Measurements from ENCODE around the gene AKR7A2.

AKR7A2 gene

DNA sequence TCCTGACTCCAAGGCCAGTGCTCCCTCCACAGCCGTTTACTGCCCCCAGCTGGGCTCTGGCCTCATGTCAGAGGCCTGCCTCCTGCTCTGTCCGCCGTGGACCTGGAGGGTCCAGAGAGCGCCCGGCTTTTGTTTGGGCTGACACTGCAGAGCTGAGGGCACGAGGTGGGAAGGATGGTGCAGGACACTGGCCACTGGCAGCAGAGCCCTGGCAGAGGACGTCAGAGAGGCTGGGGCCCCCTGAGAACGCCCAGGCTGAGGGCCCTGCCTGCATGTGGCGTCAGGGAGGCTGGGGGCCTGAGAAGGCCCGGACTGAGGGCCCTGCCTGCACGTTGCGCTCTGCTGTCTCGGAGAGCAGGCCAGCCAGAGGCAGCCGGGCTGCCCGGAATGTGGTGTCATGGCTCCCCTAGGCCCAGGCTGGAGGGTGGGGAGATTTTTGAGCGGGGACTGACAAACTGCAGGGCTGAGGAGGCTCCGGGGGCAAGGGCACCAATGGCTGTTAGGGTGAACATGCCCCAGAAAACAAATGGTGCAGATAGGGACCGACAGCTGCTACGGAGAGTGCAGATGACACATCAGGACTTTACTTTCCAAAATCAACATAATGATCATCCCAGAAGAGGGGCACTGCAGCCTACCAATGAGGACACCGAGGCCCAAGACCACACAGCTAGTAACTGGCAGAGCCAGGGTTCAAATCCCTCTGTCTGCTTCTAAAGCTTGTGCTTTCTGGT lies 31.8 kb upstream of the AKR7A2 start:
- DNase-seq (ENCODE audit: low read depth, low spot score) = no peak
- H3K27ac ChIP-seq (ENCODE audit: low read length) = no peak overlapping the region
- H3K36me3 ChIP-seq (ENCODE audit: control insufficient read depth, insufficient read depth, low read length) = peaks cover 9% of the 10 kb centered on the region
- no peak overlapping the region for H3K4me3 ChIP-seq (ENCODE audit: low read length)
- no peaks in the 10 kb centered on the region for H3K9me3 ChIP-seq (ENCODE audit: control insufficient read depth, insufficient read depth, low read length)
- WGBS (ENCODE audit: insufficient coverage, insufficient read length) = no CpG with 5 or more reads among the region's 20 CpGs
- H3K27me3 ChIP-seq (ENCODE audit: control insufficient read depth, insufficient read depth, low read length) = no peaks in the 10 kb centered on the region
- H3K4me1 ChIP-seq (ENCODE audit: control insufficient read depth, insufficient read depth, low read length) = peaks cover 5% of the 10 kb centered on the region

DNA sequence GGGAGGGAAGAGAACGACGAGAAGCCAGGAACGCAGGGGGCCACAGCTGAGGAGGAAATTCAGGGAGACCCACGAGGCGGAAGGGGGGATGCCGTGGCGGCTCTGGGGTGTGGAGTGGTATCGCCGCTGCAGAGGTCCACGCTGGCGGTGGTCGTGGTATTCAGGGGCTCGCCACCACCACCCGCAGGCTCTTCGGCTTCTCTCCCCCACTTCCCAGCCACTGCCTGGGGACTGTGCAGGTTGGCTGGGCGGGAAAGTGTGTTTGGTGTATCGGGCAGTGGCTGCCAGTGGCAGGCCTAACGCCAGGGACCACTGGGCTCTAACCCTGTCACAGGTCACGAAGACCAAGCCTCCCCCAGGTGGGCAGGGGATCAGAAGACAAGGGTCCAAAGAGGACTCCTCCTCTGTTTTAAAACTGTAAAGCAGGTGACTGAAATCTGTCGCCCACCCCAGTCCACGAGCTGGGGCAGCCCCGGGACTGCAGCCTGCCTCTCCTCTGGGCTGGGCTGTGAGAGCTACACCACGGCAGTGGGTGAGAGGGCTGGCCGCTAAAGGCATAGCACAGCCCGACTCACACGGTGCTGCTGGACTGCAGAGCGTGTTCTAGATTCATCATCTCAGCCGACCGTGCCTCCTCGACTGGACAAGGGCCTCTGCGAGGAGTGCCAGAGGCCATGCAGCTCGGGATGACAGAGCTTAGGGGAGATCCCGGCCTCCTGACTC lies 31.1 kb upstream of the AKR7A2 start:
- H3K4me1 ChIP-seq (ENCODE audit: control insufficient read depth, insufficient read depth, low read length) = peaks cover 5% of the 10 kb centered on the region; the same call in 1 of the 2 replicates
- WGBS (ENCODE audit: insufficient coverage, insufficient read length) = no CpG with 5 or more reads among the region's 33 CpGs
- no peak overlapping the region for H3K27ac ChIP-seq (ENCODE audit: low read length)
- peaks cover 9% of the 10 kb centered on the region for H3K36me3 ChIP-seq (ENCODE audit: control insufficient read depth, insufficient read depth, low read length)
- H3K9me3 ChIP-seq (ENCODE audit: control insufficient read depth, insufficient read depth, low read length) = no peaks in the 10 kb centered on the region
- no peaks in the 10 kb centered on the region for H3K27me3 ChIP-seq (ENCODE audit: control insufficient read depth, insufficient read depth, low read length)
- DNase-seq (ENCODE audit: low read depth, low spot score) = no peak
- H3K4me3 ChIP-seq (ENCODE audit: low read length) = no peak overlapping the region

DNA sequence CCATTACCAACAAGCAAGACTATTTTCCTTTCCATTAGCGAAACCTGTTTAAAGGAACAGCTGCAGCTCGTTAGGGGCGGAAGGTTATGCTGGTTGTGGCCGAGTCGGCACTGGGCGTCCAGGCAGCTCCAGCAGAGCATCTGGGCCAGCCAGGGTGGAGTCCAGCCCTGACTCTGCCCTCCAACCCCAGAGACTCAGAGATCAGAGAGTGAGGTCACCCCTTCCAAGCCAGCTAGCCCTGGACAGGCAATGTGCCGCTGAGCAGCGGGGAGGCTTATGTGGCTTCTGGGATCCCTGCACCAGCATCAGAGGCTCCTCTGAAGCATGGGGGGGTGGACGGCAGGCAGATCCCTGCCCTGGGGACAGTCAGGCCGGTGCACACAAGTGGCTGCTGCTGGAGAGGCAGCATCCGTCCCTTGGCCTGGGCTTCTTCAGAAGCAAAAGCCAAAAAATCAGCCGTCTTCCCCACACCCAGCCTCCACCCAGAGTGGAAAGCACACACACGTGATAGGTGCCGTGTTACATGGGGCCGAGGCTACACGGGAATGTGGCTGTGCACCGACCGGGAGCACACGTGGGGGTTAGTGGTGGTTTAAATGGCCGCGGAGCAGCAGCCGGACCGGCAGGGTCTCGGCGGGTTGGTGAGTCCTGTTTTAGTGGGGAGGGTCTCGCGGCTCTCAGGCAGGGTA lies 30.3 kb upstream of the AKR7A2 start:
- peaks cover 5% of the 10 kb centered on the region; the same call in 1 of the 2 replicates for H3K4me1 ChIP-seq (ENCODE audit: control insufficient read depth, insufficient read depth, low read length)
- DNase-seq (ENCODE audit: low read depth, low spot score) = no peak
- H3K36me3 ChIP-seq (ENCODE audit: control insufficient read depth, insufficient read depth, low read length) = peaks cover 9% of the 10 kb centered on the region
- no peaks in the 10 kb centered on the region for H3K9me3 ChIP-seq (ENCODE audit: control insufficient read depth, insufficient read depth, low read length)
- no peak overlapping the region for H3K4me3 ChIP-seq (ENCODE audit: low read length)
- H3K27ac ChIP-seq (ENCODE audit: low read length) = no peak overlapping the region
- no CpG with 5 or more reads among the region's 27 CpGs for WGBS (ENCODE audit: insufficient coverage, insufficient read length)
- H3K27me3 ChIP-seq (ENCODE audit: control insufficient read depth, insufficient read depth, low read length) = no peaks in the 10 kb centered on the region

DNA sequence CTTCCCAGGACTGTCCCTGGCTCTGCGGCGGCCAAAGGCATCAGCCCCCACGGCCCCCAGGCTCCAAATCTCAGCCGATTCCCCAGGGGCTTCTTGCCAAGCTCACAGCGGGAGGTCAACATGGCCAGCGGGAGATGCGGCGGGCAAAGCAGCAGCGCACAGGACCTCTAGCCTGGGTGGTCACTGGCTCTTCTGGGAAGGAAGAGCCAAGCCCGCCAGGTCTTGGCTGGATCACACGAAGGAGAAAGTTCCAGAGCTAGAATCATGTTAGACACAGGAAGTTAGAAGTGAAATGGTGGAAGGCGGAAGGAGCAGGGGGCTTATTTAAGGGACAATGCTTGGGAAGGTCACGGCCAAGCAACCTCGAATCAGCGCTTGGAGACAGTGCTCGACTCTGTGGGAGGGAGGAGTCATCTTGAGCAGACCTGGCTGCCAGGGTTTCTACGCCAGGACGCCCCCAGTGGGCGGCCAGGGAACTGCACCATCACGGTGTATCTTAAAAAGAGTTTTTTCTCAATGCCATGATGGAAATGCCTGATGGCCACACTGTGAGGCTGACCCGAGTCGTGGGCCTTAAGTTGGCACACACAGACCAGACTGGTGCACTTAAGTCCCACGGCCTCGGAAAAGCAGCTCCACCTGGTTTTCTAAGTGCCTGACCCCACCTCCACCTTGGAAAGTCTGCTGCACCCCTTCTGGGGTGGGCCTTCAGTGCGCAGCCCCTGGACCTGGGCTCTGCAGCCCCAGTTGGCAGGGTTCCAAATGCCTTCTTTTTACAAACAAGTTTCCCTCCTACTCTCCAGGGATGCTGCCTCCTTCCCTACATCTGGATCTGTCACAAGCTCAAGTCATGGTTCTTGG lies 29.5 kb upstream of the AKR7A2 start:
- Histone ChIP-seq H3K4me1 (ENCODE audit: control insufficient read depth, insufficient read depth, low read length) (peaks cover 5% of the 10 kb centered on the region; the same call in 1 of the 2 replicates), H3K36me3 (ENCODE audit: control insufficient read depth, insufficient read depth, low read length) (peaks cover 9% of the 10 kb centered on the region), H3K27ac (ENCODE audit: low read length) (no peak overlapping the region), H3K27me3 (ENCODE audit: control insufficient read depth, insufficient read depth, low read length) (no peaks in the 10 kb centered on the region), H3K9me3 (ENCODE audit: control insufficient read depth, insufficient read depth, low read length) (no peaks in the 10 kb centered on the region), H3K4me3 (ENCODE audit: low read length) (no peak overlapping the region)
- DNase-seq (ENCODE audit: low read depth, low spot score) = peak; percentile 81
- no CpG with 5 or more reads among the region's 25 CpGs for WGBS (ENCODE audit: insufficient coverage, insufficient read length)

DNA sequence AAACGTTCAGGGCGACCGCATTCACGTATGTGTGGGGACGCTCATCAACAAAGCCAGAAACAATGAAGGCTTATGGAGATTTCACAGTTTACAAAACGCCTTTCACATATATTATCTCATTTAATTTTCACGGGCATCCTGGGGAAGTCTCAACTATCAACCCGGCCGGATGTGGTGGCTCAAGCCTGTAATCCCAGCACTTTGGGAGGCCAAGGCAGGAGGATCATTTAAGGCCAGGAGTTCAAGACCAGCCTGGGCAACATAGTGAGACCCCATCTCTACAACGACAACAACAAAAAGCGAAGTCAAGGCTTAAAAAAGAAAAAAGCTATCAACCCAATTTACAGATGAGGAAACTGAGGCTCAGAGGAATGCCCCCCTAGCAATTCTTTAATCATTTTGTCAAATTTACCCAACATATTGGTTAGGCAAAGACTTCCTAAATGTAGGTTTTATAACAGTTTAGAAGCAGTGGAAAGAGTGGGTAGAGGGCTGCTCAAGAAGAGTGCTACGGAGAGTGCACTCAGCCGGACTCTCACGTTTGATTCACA lies 28.5 kb upstream of the AKR7A2 start:
- Histone ChIP-seq H3K9me3 (ENCODE audit: control insufficient read depth, insufficient read depth, low read length) (no peaks in the 10 kb centered on the region), H3K27me3 (ENCODE audit: control insufficient read depth, insufficient read depth, low read length) (no peaks in the 10 kb centered on the region), H3K36me3 (ENCODE audit: control insufficient read depth, insufficient read depth, low read length) (peaks cover 9% of the 10 kb centered on the region), H3K27ac (ENCODE audit: low read length) (no peak overlapping the region), H3K4me3 (ENCODE audit: low read length) (no peak overlapping the region), H3K4me1 (ENCODE audit: control insufficient read depth, insufficient read depth, low read length) (peaks cover 5% of the 10 kb centered on the region; the same call in 1 of the 2 replicates)
- WGBS (ENCODE audit: insufficient coverage, insufficient read length) = no CpG with 5 or more reads among the region's 14 CpGs
- DNase-seq (ENCODE audit: low read depth, low spot score) = no peak

DNA sequence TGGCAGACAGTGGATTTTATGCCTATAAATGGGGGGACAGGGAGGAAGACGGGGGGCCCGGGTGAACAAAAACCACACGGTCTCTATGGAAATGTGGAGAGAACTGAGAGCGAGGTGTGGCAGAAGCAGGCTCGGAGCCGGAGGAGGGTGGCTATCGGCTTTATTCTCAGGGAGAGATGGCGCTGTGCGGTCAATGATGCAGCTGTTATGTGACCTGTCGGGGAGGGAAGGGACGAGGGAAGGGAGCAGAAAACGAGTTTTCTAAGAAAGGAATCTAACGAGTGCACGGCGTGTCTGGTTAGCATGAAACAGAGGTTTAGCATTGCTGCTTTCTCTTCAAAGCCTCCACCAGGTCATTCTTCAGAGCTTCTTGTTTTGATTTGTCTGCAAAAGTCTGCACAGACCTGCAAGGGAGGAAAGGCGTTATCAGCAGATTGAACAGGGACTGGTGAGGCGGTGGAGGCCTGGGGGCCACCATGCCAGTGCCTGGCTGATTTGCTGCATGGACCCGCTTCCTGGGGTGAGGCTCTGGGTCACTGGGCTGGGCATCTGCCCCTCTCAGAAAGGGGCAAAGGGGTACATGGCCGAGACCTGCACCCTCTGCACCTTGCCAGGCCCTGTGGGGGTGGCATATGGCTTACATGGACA lies 27.4 kb upstream of the AKR7A2 start:
- Histone ChIP-seq H3K9me3 (ENCODE audit: control insufficient read depth, insufficient read depth, low read length) (no peaks in the 10 kb centered on the region), H3K27ac (ENCODE audit: low read length) (no peak overlapping the region), H3K4me3 (ENCODE audit: low read length) (no peak overlapping the region), H3K27me3 (ENCODE audit: control insufficient read depth, insufficient read depth, low read length) (no peaks in the 10 kb centered on the region), H3K36me3 (ENCODE audit: control insufficient read depth, insufficient read depth, low read length) (peaks cover 9% of the 10 kb centered on the region), H3K4me1 (ENCODE audit: control insufficient read depth, insufficient read depth, low read length) (peaks cover 5% of the 10 kb centered on the region; the same call in 1 of the 2 replicates)
- DNase-seq (ENCODE audit: low read depth, low spot score) = no peak
- WGBS (ENCODE audit: insufficient coverage, insufficient read length) = no CpG with 5 or more reads among the region's 19 CpGs

DNA sequence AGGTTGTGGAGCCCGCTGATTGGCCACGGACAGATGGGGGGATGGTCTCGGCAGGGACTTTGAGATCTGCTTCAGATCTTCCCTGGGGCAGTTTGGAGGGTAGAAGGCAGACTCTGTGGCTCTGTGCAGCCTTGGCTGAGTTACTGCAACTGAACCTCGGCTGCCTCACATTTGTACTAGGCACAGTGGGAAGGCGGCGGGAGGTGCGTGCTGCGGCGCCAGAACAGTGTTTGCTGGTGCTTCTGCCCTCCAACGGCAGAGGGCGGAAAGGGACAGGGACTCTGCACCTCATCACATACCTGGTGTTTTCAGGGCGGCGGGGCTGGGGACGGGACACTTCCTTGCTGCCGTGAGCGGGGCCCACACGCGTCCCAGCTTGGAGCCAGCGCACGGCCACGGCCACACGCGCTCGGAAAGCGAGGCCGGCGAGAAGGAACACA lies 26.4 kb upstream of the AKR7A2 start:
- WGBS (ENCODE audit: insufficient coverage, insufficient read length) = no CpG with 5 or more reads among the region's 27 CpGs
- peak; percentile 54 for DNase-seq (ENCODE audit: low read depth, low spot score)
- H3K36me3 ChIP-seq (ENCODE audit: control insufficient read depth, insufficient read depth, low read length) = peaks cover 5% of the 10 kb centered on the region
- no peaks in the 10 kb centered on the region for H3K9me3 ChIP-seq (ENCODE audit: control insufficient read depth, insufficient read depth, low read length)
- peaks cover 5% of the 10 kb centered on the region; the same call in 1 of the 2 replicates for H3K4me1 ChIP-seq (ENCODE audit: control insufficient read depth, insufficient read depth, low read length)
- H3K27ac ChIP-seq (ENCODE audit: low read length) = no peak overlapping the region
- no peaks in the 10 kb centered on the region for H3K27me3 ChIP-seq (ENCODE audit: control insufficient read depth, insufficient read depth, low read length)
- H3K4me3 ChIP-seq (ENCODE audit: low read length) = no peak overlapping the region

DNA sequence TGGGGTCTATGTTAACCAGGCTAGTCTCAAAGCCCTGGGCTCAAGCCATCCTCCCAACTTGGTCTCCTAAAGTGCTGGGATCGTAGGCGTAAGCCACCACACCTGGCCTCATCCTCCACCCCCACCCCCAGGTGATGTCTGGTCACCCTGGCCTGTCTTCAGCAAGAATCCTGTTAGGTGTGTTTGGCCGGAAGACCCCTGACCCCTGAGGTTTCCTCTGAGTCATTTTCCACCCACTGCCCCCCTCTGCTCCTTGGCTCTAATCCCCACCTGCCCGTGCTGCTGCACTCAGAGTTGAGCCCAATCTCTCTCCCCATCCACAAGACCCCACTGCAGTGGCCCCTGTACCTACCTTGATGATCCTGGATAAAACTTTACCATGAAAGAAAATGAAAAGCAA lies 25.3 kb upstream of the AKR7A2 start:
- H3K4me1 ChIP-seq (ENCODE audit: control insufficient read depth, insufficient read depth, low read length) = peaks cover 5% of the 10 kb centered on the region; the same call in 1 of the 2 replicates
- no peak for DNase-seq (ENCODE audit: low read depth, low spot score)
- H3K4me3 ChIP-seq (ENCODE audit: low read length) = no peak overlapping the region
- H3K9me3 ChIP-seq (ENCODE audit: control insufficient read depth, insufficient read depth, low read length) = no peaks in the 10 kb centered on the region
- no peak overlapping the region for H3K27ac ChIP-seq (ENCODE audit: low read length)
- H3K36me3 ChIP-seq (ENCODE audit: control insufficient read depth, insufficient read depth, low read length) = 0 out of 2 replicates have a peak, but pooled peaks cover 2% of the 10 kb centered on the region
- no CpG with 5 or more reads among the region's 4 CpGs for WGBS (ENCODE audit: insufficient coverage, insufficient read length)
- H3K27me3 ChIP-seq (ENCODE audit: control insufficient read depth, insufficient read depth, low read length) = no peaks in the 10 kb centered on the region

DNA sequence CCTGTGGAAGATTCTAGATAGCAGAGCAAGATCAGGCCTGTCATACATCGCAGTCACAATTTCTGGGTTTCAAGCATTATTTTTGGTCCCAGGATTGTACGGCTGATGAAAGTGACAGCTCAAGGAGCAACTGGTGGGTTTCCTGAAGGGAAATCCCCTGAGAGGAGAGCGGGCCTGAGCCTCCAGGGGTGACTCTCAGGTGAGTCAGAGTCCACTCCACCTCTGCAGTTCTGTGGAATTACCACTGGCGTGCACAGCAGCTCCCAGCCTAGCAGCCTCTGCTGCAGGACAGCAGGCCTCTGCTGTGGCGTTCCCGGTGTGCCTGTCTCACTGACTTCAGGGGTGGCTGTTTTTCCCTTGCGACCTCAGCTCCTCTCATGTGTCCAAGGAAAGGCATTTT lies 24.6 kb upstream of the AKR7A2 start:
- Histone ChIP-seq H3K27ac (ENCODE audit: low read length) (no peak overlapping the region), H3K9me3 (ENCODE audit: control insufficient read depth, insufficient read depth, low read length) (no peaks in the 10 kb centered on the region), H3K27me3 (ENCODE audit: control insufficient read depth, insufficient read depth, low read length) (no peaks in the 10 kb centered on the region), H3K4me3 (ENCODE audit: low read length) (no peak overlapping the region), H3K36me3 (ENCODE audit: control insufficient read depth, insufficient read depth, low read length) (no peaks in the 10 kb centered on the region), H3K4me1 (ENCODE audit: control insufficient read depth, insufficient read depth, low read length) (peaks cover 5% of the 10 kb centered on the region; the same call in 1 of the 2 replicates)
- no CpG with 5 or more reads among the region's 7 CpGs for WGBS (ENCODE audit: insufficient coverage, insufficient read length)
- no peak for DNase-seq (ENCODE audit: low read depth, low spot score)

Data from iPS DF 6.9 (cell line).